ENCODE data around the gene CA10. TPM values are rescaled to one million over a fixed set of nuclear protein-coding genes. Genes with fewer than 3 reads are reported as not detected.

Gene CA10
- total RNA-seq, 1 experiment from 2014 or later: not detected

DNA sequence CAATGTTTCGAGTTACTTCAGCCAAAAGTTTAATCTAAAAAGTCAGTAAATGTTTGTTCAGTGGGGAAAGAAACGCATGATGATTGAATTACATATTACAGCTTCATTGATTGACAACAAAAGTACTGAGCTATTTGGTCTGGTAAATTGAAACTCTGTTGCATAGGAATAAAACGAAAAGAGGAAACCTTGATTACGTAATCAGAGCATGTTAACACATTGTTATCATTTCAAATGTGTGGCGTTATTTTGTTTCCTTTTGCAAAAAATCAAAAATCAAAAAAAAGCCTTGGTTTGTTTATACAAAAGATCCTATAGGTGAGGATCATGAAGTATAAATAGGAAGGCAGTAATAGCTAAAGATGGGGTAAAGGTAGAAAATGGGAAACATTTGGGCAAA lies 19.5 kb upstream of the CA10 start:
- Mint-ChIP-seq H3K9me3 (ENCODE audit: unreplicated experiment) (no peaks in the 10 kb centered on the region), H3K4me3 (ENCODE audit: unreplicated experiment) (no peak overlapping the region), H3K36me3 (ENCODE audit: insufficient read depth, unreplicated experiment) (no peaks in the 10 kb centered on the region), H3K4me1 (ENCODE audit: low read depth, unreplicated experiment) (no peaks in the 10 kb centered on the region), H3K27ac (ENCODE audit: unreplicated experiment) (no peak overlapping the region), H3K27me3 (ENCODE audit: insufficient read depth, unreplicated experiment) (peaks cover 9% of the 10 kb centered on the region)
- H3K36me3 ChIP-seq (ENCODE audit: control insufficient read depth, insufficient read depth, low read length): no peaks in the 10 kb centered on the region
- no peaks in the 10 kb centered on the region for H3K4me1 ChIP-seq
- intact Hi-C loops (cut with micrococcal nuclease; ENCODE audit: unreplicated experiment): no loop called here
- H3K9me3 ChIP-seq: no peaks in the 10 kb centered on the region
- H3K4me3 ChIP-seq (ENCODE audit: low read depth, low read length): no peak overlapping the region
- no peak for DNase-seq
- TF ChIP-seq CTCF (IDR thresholded peaks at IDR 0.05; ENCODE audit: insufficient read depth in 1 of 2, low read depth in 1 of 2, low read length in 1 of 2, severe bottlenecking in 1 of 2, unreplicated experiment in 1 of 2): no peak
- CTCF ChIA-PET: no interaction called here
- POLR2A ChIA-PET: no interaction called here
- BruUV-seq (replicated peaks): no TSS peak
- H3K27me3 ChIP-seq (replicated peaks; ENCODE audit: control insufficient read depth, insufficient read depth, low read length): no peaks in the 10 kb centered on the region

- ChIA-PET CTCF (interaction anchor here (0.6 to 1.3 kb wide), 3 partner anchors 30 to 64 kb away, joined by 3 to 4 read pairs (median 4); no protein-coding TSS in a partner anchor), POLR2A (no interaction called here)
- Mint-ChIP-seq H3K4me1 (ENCODE audit: low read depth, unreplicated experiment) (no peaks in the 10 kb centered on the region), H3K36me3 (ENCODE audit: insufficient read depth, unreplicated experiment) (no peaks in the 10 kb centered on the region), H3K9me3 (ENCODE audit: unreplicated experiment) (no peaks in the 10 kb centered on the region), H3K27ac (ENCODE audit: unreplicated experiment) (no peak overlapping the region), H3K27me3 (ENCODE audit: insufficient read depth, unreplicated experiment) (peaks cover 5% of the 10 kb centered on the region), H3K4me3 (ENCODE audit: unreplicated experiment) (no peak overlapping the region)
- H3K9me3 ChIP-seq: no peaks in the 10 kb centered on the region
- no peak overlapping the region for H3K4me3 ChIP-seq (ENCODE audit: low read depth, low read length)
- H3K27me3 ChIP-seq (replicated peaks; ENCODE audit: control insufficient read depth, insufficient read depth, low read length): no peaks in the 10 kb centered on the region
- no TSS peak for BruUV-seq (replicated peaks)
- DNase-seq: peak; percentile 55 to 61
- intact Hi-C loops (cut with micrococcal nuclease; ENCODE audit: unreplicated experiment): loop anchor here (1.0 kb wide), 1 partner anchor 126 kb away; no protein-coding TSS in a partner anchor
- no peaks in the 10 kb centered on the region for H3K4me1 ChIP-seq
- H3K36me3 ChIP-seq (ENCODE audit: control insufficient read depth, insufficient read depth, low read length): no peaks in the 10 kb centered on the region
- peak; percentile 62 to 83 for TF ChIP-seq CTCF (IDR thresholded peaks at IDR 0.05; ENCODE audit: insufficient read depth in 1 of 2, low read depth in 1 of 2, low read length in 1 of 2, severe bottlenecking in 1 of 2, unreplicated experiment in 1 of 2)
Observed at GRCh38 chr17:52170963-52171572, 12.6 kb upstream of the CA10 start.

GRCh38 chr17:52160136-52160567 lies 1.6 kb upstream of the CA10 start:
- no peaks in the 10 kb centered on the region for H3K36me3 Mint-ChIP-seq (ENCODE audit: insufficient read depth, unreplicated experiment)
- POLR2A ChIA-PET: no interaction called here
- H3K27me3 Mint-ChIP-seq (ENCODE audit: insufficient read depth, unreplicated experiment): peaks cover 4% of the 10 kb centered on the region
- CTCF ChIA-PET: no interaction called here
- BruUV-seq (replicated peaks): no TSS peak
- no peak for DNase-seq
- Histone ChIP-seq H3K36me3 (ENCODE audit: control insufficient read depth, insufficient read depth, low read length) (no peaks in the 10 kb centered on the region), H3K9me3 (no peaks in the 10 kb centered on the region; the same call in 1 of the 2 replicates), H3K27me3 (replicated peaks; ENCODE audit: control insufficient read depth, insufficient read depth, low read length) (no peaks in the 10 kb centered on the region), H3K4me3 (ENCODE audit: low read depth, low read length) (no peak overlapping the region), H3K4me1 (no peaks in the 10 kb centered on the region)
- no peak overlapping the region for H3K27ac Mint-ChIP-seq (ENCODE audit: unreplicated experiment)
- intact Hi-C loops (cut with micrococcal nuclease; ENCODE audit: unreplicated experiment): no loop called here
- TF ChIP-seq CTCF (IDR thresholded peaks at IDR 0.05; ENCODE audit: insufficient read depth in 1 of 2, low read depth in 1 of 2, low read length in 1 of 2, severe bottlenecking in 1 of 2, unreplicated experiment in 1 of 2): no peak
- H3K4me1 Mint-ChIP-seq (ENCODE audit: low read depth, unreplicated experiment): no peaks in the 10 kb centered on the region
- no peak overlapping the region for H3K4me3 Mint-ChIP-seq (ENCODE audit: unreplicated experiment)
- no peaks in the 10 kb centered on the region for H3K9me3 Mint-ChIP-seq (ENCODE audit: unreplicated experiment)

Data from Caco-2 (cell line).